HFFc6 (cell line): ENCODE measurements around the gene OSR1. TPM values are rescaled to one million over a fixed set of nuclear protein-coding genes. Genes with fewer than 3 reads are reported as not detected.

Experiments used
- DNase-seq: peaks from one replicate; pipeline ENCODE4 v3.0.0-alpha.2; 2018
- H3K27ac Mint-ChIP-seq: 2 replicates; pipeline ENCODE4 v1.8.0; 2020; ENCODE audit warnings: mild to moderate bottlenecking, mixed read lengths
- H3K27me3 Mint-ChIP-seq: 2 replicates; pipeline ENCODE4 v1.8.0; 2021; ENCODE audit warnings: mild to moderate bottlenecking, moderate library complexity, mixed read lengths; ENCODE audit not compliant: insufficient read depth
- H3K36me3 Mint-ChIP-seq: 2 replicates; pipeline ENCODE4 v1.8.0; 2021; ENCODE audit warnings: low read depth, mixed read lengths
- H3K4me1 Mint-ChIP-seq: 2 replicates; pipeline ENCODE4 v1.8.0; 2020; ENCODE audit warnings: low read depth, mixed read lengths
- H3K4me3 Mint-ChIP-seq: 2 replicates; pipeline ENCODE4 v1.8.0; 2020; ENCODE audit warnings: mild to moderate bottlenecking, moderate library complexity, mixed read lengths
- H3K9me3 Mint-ChIP-seq: 2 replicates; pipeline ENCODE4 v1.8.0; 2020; ENCODE audit warnings: mild to moderate bottlenecking, mixed read lengths
- CTCF ChIP-seq: fragments of 200-600 bp; sonication (generic); IDR thresholded peaks from 2 replicates; pipeline ENCODE4 v1.5.0; 2021; ENCODE audit warnings: antibody characterized with exemption, mild to moderate bottlenecking
- microRNA-seq: library from miRNA; unstranded; fragments of <30 nt; microRNA quantifications from one replicate; pipeline ENCODE4, GENCODE V29; 2019
- total RNA-seq, 6 experiments: library from RNA; stranded (reverse); fragmentation: NEBNext Ultra II Directional; extraction: Animal tissue kit (Norgen Biotek cat#: 25700); gene quantifications; 2 replicates in 1 of 6; 3 replicates in 5 of 6; pipeline ENCODE4 v1.2.3, GENCODE V29; 2021

OSR1 gene
- total RNA-seq, 6 experiments from 2014 or later = 5.4 to 11.9 (median 11.1) TPM

GRCh38 chr2:19301706-19302105 lies 56.7 kb downstream of the OSR1 start:
- no peak overlapping the region for H3K4me3 Mint-ChIP-seq
- peaks cover 3% of the 10 kb centered on the region; the same call in 1 of the 2 replicates for H3K36me3 Mint-ChIP-seq
- H3K4me1 Mint-ChIP-seq = no peaks in the 10 kb centered on the region
- H3K9me3 Mint-ChIP-seq = no peaks in the 10 kb centered on the region
- DNase-seq = no peak
- TF ChIP-seq CTCF = no peak
- no peak overlapping the region for H3K27ac Mint-ChIP-seq
- H3K27me3 Mint-ChIP-seq = peaks cover 2% of the 10 kb centered on the region; the same call in 1 of the 2 replicates

Small RNA genes lying within 50 kb of the gene (microRNA-seq; reads per million reads assigned to microRNA genes)
- gene MIR4757 = 3.1 reads per million
